Measurements from ENCODE around the gene MYEOV. TPM values are rescaled to one million over a fixed set of nuclear protein-coding genes. Genes with fewer than 3 reads are reported as not detected.
A peak's percentile ranks its signal among the peaks of the same experiment; 100 is the strongest.

MYEOV gene
- total and polyA plus RNA-seq, 11 donors, result 0.08 to 0.88 (median 0.23) TPM; not detected in 7

DNA sequence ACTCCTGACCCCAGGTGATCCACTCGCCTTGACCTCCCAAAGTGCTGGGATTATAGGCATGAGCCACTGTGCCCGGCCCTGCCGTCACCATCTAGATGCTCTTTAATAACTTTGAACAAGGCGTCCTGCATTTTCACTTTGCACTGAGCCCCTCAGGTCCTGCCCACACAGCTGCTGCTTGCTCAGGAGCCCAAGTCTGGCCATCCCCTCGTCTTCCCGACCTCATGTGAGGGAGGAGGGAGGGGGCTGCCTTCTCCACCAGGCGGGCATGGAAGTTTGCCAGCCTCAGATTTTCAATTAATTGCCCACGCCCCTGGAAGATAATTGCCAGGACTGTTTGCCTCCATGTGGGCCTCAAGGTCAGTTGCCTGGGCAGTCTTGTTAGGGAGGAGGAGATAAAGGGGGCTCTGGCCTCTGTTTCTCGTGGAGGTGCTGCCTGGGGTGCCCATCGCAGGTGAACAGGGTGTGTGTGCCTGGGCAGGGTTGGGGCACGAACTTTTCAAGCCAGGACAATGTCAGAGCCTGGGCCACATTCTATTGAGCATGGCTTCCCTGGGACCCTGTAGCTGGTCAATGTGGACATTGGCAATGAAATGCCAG lies 27.9 kb upstream of the MYEOV start:
- H3K9me3 ChIP-seq, result no peaks in the 10 kb centered on the region
- H3K4me3 ChIP-seq, result no peak overlapping the region
- no peaks in the 10 kb centered on the region for H3K27me3 ChIP-seq
- WGBS, 4 donors, result 92 to 97% (median 94%) methylated on average over 11 of the region's 11 CpGs
- no peaks in the 10 kb centered on the region for H3K36me3 ChIP-seq
- peaks cover 0 to 38% (median 16%) of the 10 kb centered on the region in 12 donors for H3K4me1 ChIP-seq
- ATAC-seq, result no peak
- intact Hi-C loops (cut with DNase I), result no loop called here
- no peak for TF ChIP-seq POLR2A (IDR thresholded peaks at IDR 0.05)
- TF ChIP-seq, protein P1, sequence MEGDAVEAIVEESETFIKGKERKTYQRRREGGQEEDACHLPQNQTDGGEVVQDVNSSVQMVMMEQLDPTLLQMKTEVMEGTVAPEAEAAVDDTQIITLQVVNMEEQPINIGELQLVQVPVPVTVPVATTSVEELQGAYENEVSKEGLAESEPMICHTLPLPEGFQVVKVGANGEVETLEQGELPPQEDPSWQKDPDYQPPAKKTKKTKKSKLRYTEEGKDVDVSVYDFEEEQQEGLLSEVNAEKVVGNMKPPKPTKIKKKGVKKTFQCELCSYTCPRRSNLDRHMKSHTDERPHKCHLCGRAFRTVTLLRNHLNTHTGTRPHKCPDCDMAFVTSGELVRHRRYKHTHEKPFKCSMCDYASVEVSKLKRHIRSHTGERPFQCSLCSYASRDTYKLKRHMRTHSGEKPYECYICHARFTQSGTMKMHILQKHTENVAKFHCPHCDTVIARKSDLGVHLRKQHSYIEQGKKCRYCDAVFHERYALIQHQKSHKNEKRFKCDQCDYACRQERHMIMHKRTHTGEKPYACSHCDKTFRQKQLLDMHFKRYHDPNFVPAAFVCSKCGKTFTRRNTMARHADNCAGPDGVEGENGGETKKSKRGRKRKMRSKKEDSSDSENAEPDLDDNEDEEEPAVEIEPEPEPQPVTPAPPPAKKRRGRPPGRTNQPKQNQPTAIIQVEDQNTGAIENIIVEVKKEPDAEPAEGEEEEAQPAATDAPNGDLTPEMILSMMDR (IDR thresholded peaks at IDR 0.05), result no peak
- H3K27ac ChIP-seq, result no peak overlapping the region
- DNase-seq, result no peak

DNA sequence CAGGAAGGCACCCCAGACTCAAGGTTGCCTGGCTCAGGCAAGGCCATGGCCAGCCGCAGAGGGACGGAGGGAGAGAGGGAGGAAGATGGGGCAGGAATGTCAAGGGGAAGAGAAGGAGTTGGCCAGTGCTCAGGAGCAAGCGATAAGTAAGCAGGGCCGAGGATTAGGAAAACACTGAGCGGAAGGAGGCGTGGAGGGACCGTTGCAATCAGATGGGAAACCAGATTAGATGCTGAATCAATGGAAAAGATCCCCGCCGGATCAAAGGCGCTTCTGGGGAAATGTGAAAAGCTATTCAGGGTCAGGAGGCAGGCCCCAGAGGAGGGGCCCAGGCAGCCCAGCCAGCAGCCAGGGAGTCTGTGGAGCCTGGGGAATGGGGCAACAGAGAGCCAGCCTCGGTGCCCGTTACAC lies 26.6 kb upstream of the MYEOV start:
- Histone ChIP-seq H3K27me3 (no peaks in the 10 kb centered on the region), H3K4me1 (peaks cover 0 to 38% (median 16%) of the 10 kb centered on the region in 12 donors), H3K27ac (peak overlapping the region in 3 of 12 donors; percentile 33 to 45 (median 34)), H3K36me3 (no peaks in the 10 kb centered on the region), H3K9me3 (no peaks in the 10 kb centered on the region), H3K4me3 (no peak overlapping the region)
- TF ChIP-seq POLR2A (IDR thresholded peaks at IDR 0.05), result no peak
- TF ChIP-seq, protein P1 (IDR thresholded peaks at IDR 0.05), result no peak
- intact Hi-C loops (cut with DNase I), result no loop called here
- DNase-seq (no peak), ATAC-seq (peak in 2 of 4 donors; percentile 8 to 10)
- 49 to 64% (median 57%) methylated on average over 12 of the region's 12 CpGs for WGBS, 4 donors

DNA sequence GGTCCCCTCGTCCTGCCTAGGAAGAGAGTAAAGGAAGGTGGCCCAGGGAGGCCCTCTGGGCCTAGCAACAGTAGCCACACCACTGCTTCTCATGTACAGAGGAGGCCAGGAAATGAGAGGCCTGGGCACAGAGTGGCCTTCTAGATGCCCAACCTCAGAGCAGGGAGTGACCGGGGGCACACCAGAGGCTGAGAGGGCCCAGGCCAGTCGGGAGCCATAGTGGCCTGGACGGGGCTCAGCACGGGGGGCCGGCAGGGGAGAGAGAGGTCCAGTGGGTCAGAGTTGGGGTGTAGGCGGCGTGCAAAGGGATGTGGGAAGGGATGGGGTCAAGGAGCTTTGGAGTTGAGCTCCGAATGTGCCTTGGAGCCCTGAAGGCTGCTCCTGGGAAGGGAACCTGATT lies 25.0 kb upstream of the MYEOV start:
- 91 to 97% (median 94%) methylated on average over 9 of the region's 9 CpGs for whole genome bisulfite sequencing, 4 donors
- TF ChIP-seq POLR2A (IDR thresholded peaks at IDR 0.05), result no peak
- TF ChIP-seq, protein P1 (IDR thresholded peaks at IDR 0.05), result no peak
- ATAC-seq, result no peak

DNA sequence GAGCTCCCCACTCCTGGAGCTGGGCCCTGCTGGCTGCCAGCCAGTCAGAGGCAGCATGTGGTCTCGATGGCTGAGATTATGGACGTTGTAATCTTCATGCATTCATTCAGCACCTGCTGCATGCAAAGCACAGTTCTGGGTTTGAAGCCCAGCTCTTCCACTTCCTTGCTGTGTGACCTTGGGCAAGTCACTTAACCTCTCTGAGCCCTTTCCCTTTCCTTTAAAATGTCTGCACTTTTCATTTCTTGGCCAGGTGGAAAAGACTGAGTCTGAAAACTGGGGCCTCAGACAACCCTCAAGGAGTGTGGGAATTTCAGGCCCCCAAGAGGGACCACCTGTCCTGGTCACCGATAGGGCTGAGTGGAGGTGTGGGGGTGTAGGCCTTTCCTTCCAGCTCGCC lies 24.6 kb upstream of the MYEOV start:
- Histone ChIP-seq H3K36me3 (no peaks in the 10 kb centered on the region), H3K9me3 (no peaks in the 10 kb centered on the region), H3K27ac (peak overlapping the region in 2 of 12 donors; percentile 23 to 27), H3K4me1 (peaks cover 0 to 28% (median 12%) of the 10 kb centered on the region in 12 donors), H3K4me3 (no peak overlapping the region), H3K27me3 (no peaks in the 10 kb centered on the region)
- WGBS, 4 donors, result 68 to 74% (median 72%) methylated on average over 4 of the region's 4 CpGs
- intact Hi-C loops (cut with DNase I), result no loop called here
- no peak for ATAC-seq
- DNase-seq, result no peak
- TF ChIP-seq POLR2A (IDR thresholded peaks at IDR 0.05), result no peak
- TF ChIP-seq, protein P1 (IDR thresholded peaks at IDR 0.05), result no peak

More for the DNA sequence above, 25.0 kb upstream of the MYEOV start:
- H3K36me3 ChIP-seq, result no peaks in the 10 kb centered on the region
- H3K27me3 ChIP-seq, result no peaks in the 10 kb centered on the region
- H3K4me1 ChIP-seq, result peaks cover 0 to 33% (median 15%) of the 10 kb centered on the region in 12 donors
- intact Hi-C loops (cut with DNase I), result no loop called here
- H3K9me3 ChIP-seq, result no peaks in the 10 kb centered on the region
- H3K4me3 ChIP-seq, result no peak overlapping the region
- no peak for DNase-seq
- peak overlapping the region in 1 of 12 donors; percentile 62 for H3K27ac ChIP-seq

Data from heart left ventricle (tissue), 16 donors.